SW 1271 (cell line): ENCODE data around the gene SPAG16.
A peak's percentile ranks its signal among the peaks of the same experiment; 100 is the strongest.

Experiments used
- DNase-seq, 2 experiments: peaks; one replicate each; lab custom pipeline; 2025; lab: John Stamatoyannopoulos, UW

The SPAG16 gene

GRCh38 chr2:214079032-214079431 lies 794.8 kb downstream of the SPAG16 start:
- DNase-seq, result no peak

- DNase-seq, result no peak
Measured at GRCh38 chr2:214088536-214088935, 804.3 kb downstream of the SPAG16 start.

GRCh38 chr2:214096208-214096715 lies 812.0 kb downstream of the SPAG16 start:
- DNase-seq, result no peak

GRCh38 chr2:214098811-214099210 lies 814.5 kb downstream of the SPAG16 start:
- DNase-seq, result no peak

GRCh38 chr2:214100488-214100887 lies 816.2 kb downstream of the SPAG16 start:
- DNase-seq, result no peak

- no peak for DNase-seq
Measured at GRCh38 chr2:214103276-214104001, 819.2 kb downstream of the SPAG16 start.

GRCh38 chr2:214104219-214104618 lies 820.0 kb downstream of the SPAG16 start:
- DNase-seq, result no peak

GRCh38 chr2:214104967-214105366 lies 820.7 kb downstream of the SPAG16 start:
- DNase-seq, result no peak

GRCh38 chr2:214107726-214108125 lies 823.5 kb downstream of the SPAG16 start:
- no peak for DNase-seq

GRCh38 chr2:214108598-214108997 lies 824.3 kb downstream of the SPAG16 start:
- no peak for DNase-seq

GRCh38 chr2:214117054-214117453 lies 832.8 kb downstream of the SPAG16 start:
- DNase-seq, result no peak

- DNase-seq, result peak in 1 of 2 experiments; percentile 29
Measured at GRCh38 chr2:214126135-214126534, 841.9 kb downstream of the SPAG16 start.

- DNase-seq, result no peak
Measured at GRCh38 chr2:214127170-214127569, 842.9 kb downstream of the SPAG16 start.

- no peak for DNase-seq
Measured at GRCh38 chr2:214127571-214127970, 843.3 kb downstream of the SPAG16 start.

- DNase-seq, result no peak
Measured at GRCh38 chr2:214128040-214128439, 843.8 kb downstream of the SPAG16 start.

- DNase-seq, result no peak
Measured at GRCh38 chr2:214130114-214130513, 845.9 kb downstream of the SPAG16 start.

- DNase-seq, result no peak
Measured at GRCh38 chr2:214135966-214136365, 851.7 kb downstream of the SPAG16 start.

- no peak for DNase-seq
Measured at GRCh38 chr2:214138779-214139178, 854.5 kb downstream of the SPAG16 start.

- no peak for DNase-seq
Measured at GRCh38 chr2:214139630-214140284, 855.5 kb downstream of the SPAG16 start.

GRCh38 chr2:214156971-214157370 lies 872.7 kb downstream of the SPAG16 start:
- no peak for DNase-seq

GRCh38 chr2:214158851-214159250 lies 874.6 kb downstream of the SPAG16 start:
- no peak for DNase-seq

- no peak for DNase-seq
Measured at GRCh38 chr2:214169281-214169680, 885.0 kb downstream of the SPAG16 start.

GRCh38 chr2:214169736-214170135 lies 885.5 kb downstream of the SPAG16 start:
- DNase-seq, result no peak
